CD14-positive monocyte (primary cell): Measurements from ENCODE around the gene SPSB4. TPM values are rescaled to one million over a fixed set of nuclear protein-coding genes. Genes with fewer than 3 reads are reported as not detected.

Experiments
- DNase-seq, 3 donors: peaks; one replicate each; pipeline ENCODE4 v3.0.0-alpha.2; 2011 to 2022
- H2AFZ ChIP-seq: 2 replicates; pipeline ENCODE4 v1.6.0; 2012; ENCODE audit warnings: mild to moderate bottlenecking, low read depth, low read length, inconsistent platforms; ENCODE audit not compliant: insufficient read depth, poor library complexity, severe bottlenecking
- H3K27ac ChIP-seq, 2 donors: 1 replicate in 1 of 2; 2 replicates in 1 of 2; pipeline ENCODE4 v1.5.1; 2012 to 2013; ENCODE audit warnings: low read length in 2 of 2, control low read depth in 1 of 2, inconsistent platforms in 1 of 2, low read depth in 1 of 2, mild to moderate bottlenecking in 1 of 2
- H3K27me3 ChIP-seq, 2 donors: one replicate each; pipeline versions ENCODE4 v1.6.0 to v1.6.1; 2011 to 2013; ENCODE audit warnings: low read length in 2 of 2; ENCODE audit not compliant: control insufficient read depth in 2 of 2, insufficient read depth in 2 of 2
- H3K36me3 ChIP-seq, 2 donors: replicated peaks in 1 of 2; 1 replicate in 1 of 2; 2 replicates in 1 of 2; pipeline versions ENCODE4 v1.5.1 to v1.6.1; 2012 to 2013; ENCODE audit warnings: low read length in 2 of 2, control low read depth in 1 of 2, inconsistent platforms in 1 of 2, mild to moderate bottlenecking in 1 of 2; ENCODE audit not compliant: insufficient read depth in 2 of 2, control insufficient read depth in 1 of 2
- H3K4me1 ChIP-seq, 2 donors: 1 replicate in 1 of 2; 2 replicates in 1 of 2; pipeline versions ENCODE4 v1.5.1 to v1.6.1; 2012 to 2013; ENCODE audit warnings: low read length in 2 of 2, control low read depth in 1 of 2, inconsistent platforms in 1 of 2, mild to moderate bottlenecking in 1 of 2, moderate library complexity in 1 of 2; ENCODE audit not compliant: insufficient read depth in 2 of 2, control insufficient read depth in 1 of 2
- H3K4me2 ChIP-seq: replicated peaks from 2 replicates; pipeline ENCODE3; 2012; ENCODE audit warnings: low read length, moderate library complexity, mild to moderate bottlenecking; ENCODE audit not compliant: poor library complexity, severe bottlenecking; ENCODE audit errors: extremely low read depth
- H3K4me3 ChIP-seq, 3 experiments: fragments of 200-600 bp in 1 of 3; sonication (generic) in 1 of 3; replicated peaks in 1 of 3; 1 replicate in 2 of 3; 2 replicates in 1 of 3; pipeline ENCODE4 v1.5.1; 2011 to 2013; ENCODE audit warnings: low read length in 3 of 3, mild to moderate bottlenecking in 3 of 3, control low read depth in 2 of 3, low read depth in 2 of 3, inconsistent platforms in 1 of 3, moderate library complexity in 1 of 3
- H3K79me2 ChIP-seq: 2 replicates; pipeline ENCODE4 v1.6.0; 2012; ENCODE audit warnings: mild to moderate bottlenecking, control low read depth, inconsistent platforms, low read length, moderate library complexity; ENCODE audit not compliant: insufficient read depth
- H3K9ac ChIP-seq: 2 replicates; pipeline ENCODE4 v1.6.0; 2017; ENCODE audit warnings: low read length, mild to moderate bottlenecking; ENCODE audit not compliant: insufficient read depth, poor library complexity, severe bottlenecking
- H3K9me3 ChIP-seq, 2 donors: replicated peaks in 1 of 2; 1 replicate in 1 of 2; 2 replicates in 1 of 2; pipeline versions ENCODE4 v1.5.1 to v1.6.1; 2012 to 2013; ENCODE audit warnings: low read length in 2 of 2, control low read depth in 1 of 2; ENCODE audit not compliant: control insufficient read depth in 1 of 2, insufficient read depth in 1 of 2
- H4K20me1 ChIP-seq: 2 replicates; pipeline ENCODE4 v1.6.0; 2012; ENCODE audit warnings: mild to moderate bottlenecking, low read length, control low read depth, moderate library complexity; ENCODE audit not compliant: insufficient read depth
- H3K27ac Mint-ChIP-seq, 7 donors: one replicate each; pipeline ENCODE4 v1.8.0; 2020; ENCODE audit warnings: mild to moderate bottlenecking in 7 of 7, mixed read lengths in 7 of 7, moderate library complexity in 6 of 7, inconsistent platforms in 2 of 7
- H3K27me3 Mint-ChIP-seq, 3 donors: one replicate each; pipeline ENCODE4 v1.8.0; 2021 to 2022; ENCODE audit warnings: low read depth in 3 of 3, mild to moderate bottlenecking in 3 of 3, mixed read lengths in 3 of 3, moderate library complexity in 3 of 3, inconsistent platforms in 1 of 3
- H3K36me3 Mint-ChIP-seq, 2 donors: one replicate each; pipeline ENCODE4 v1.8.0; 2020; ENCODE audit warnings: mixed read lengths in 2 of 2, inconsistent platforms in 1 of 2, mild to moderate bottlenecking in 1 of 2
- H3K4me1 Mint-ChIP-seq: one replicate; pipeline ENCODE4 v1.8.0; 2020; ENCODE audit warnings: mild to moderate bottlenecking, mixed read lengths
- H3K4me3 Mint-ChIP-seq, 2 donors: one replicate each; pipeline ENCODE4 v1.8.0; 2020; ENCODE audit warnings: mild to moderate bottlenecking in 2 of 2, mixed read lengths in 2 of 2, moderate library complexity in 1 of 2
- H3K9me3 Mint-ChIP-seq, 7 donors: one replicate each; pipeline ENCODE4 v1.8.0; 2020 to 2022; ENCODE audit warnings: mixed read lengths in 7 of 7, mild to moderate bottlenecking in 6 of 7, moderate library complexity in 6 of 7, inconsistent platforms in 2 of 7
- CTCF ChIP-seq: fragments of 200-600 bp; IDR thresholded peaks from one replicate; pipeline ENCODE4 v1.8.0; 2022; ENCODE audit warnings: antibody characterized with exemption, mild to moderate bottlenecking
- WGBS: methylation state at CpG from one replicate; pipeline ENCODE4 v1.1.5; 2013; ENCODE audit warnings: missing lambda C conversion rate; ENCODE audit not compliant: insufficient coverage; 5-methylcytosine and 5-hydroxymethylcytosine counted together
- intact Hi-C, 2 donors: fragments of 100-400 bp; cut with micrococcal nuclease; formaldehyde crosslinking; loops; one replicate each; pipeline versions ENCODE4 v1.15.0 to v1.15.1; 2023
- polyA plus RNA-seq, 3 donors: library from polyadenylated mRNA; depleted of rRNA in 1 of 3; unstranded in 2 of 3; stranded (reverse) in 1 of 3; fragments of 300-500 nt in 2 of 3; fragments of >200 nt in 1 of 3; fragmentation: Illumina TruSeq in 2 of 3; gene quantifications; 1 replicate in 2 of 3; 2 replicates in 1 of 3; pipeline ENCODE4 v1.2.3, GENCODE V29; 2012 to 2021

SPSB4 gene
- polyA plus RNA-seq, 3 donors: not detected

- no peak overlapping the region for H3K4me3 Mint-ChIP-seq
- H3K9ac ChIP-seq: no peak overlapping the region
These were observed 29.3 kb downstream of the SPSB4 start for GRCh38 chr3:141080431-141080830.

GRCh38 chr3:141081141-141081795 is 30.1 kb downstream of the SPSB4 start:
- Histone ChIP-seq H3K4me3 (no peak overlapping the region), H3K27ac (no peak overlapping the region), H2AFZ (no peak overlapping the region), H3K27me3 (no peaks in the 10 kb centered on the region), H3K4me1 (peaks cover 11 to 14% of the 10 kb centered on the region in 2 donors), H4K20me1 (no peaks in the 10 kb centered on the region), H3K36me3 (no peaks in the 10 kb centered on the region), H3K4me2 (no peak overlapping the region), H3K9me3 (no peaks in the 10 kb centered on the region), H3K79me2 (no peaks in the 10 kb centered on the region), H3K9ac (no peak overlapping the region)
- DNase-seq: no peak
- Mint-ChIP-seq H3K4me3 (no peak overlapping the region), H3K4me1 (peaks cover 12% of the 10 kb centered on the region), H3K9me3 (no peaks in the 10 kb centered on the region), H3K27me3 (peaks cover 0 to 9% (median 2%) of the 10 kb centered on the region in 3 donors), H3K36me3 (no peaks in the 10 kb centered on the region), H3K27ac (no peak overlapping the region)
- TF ChIP-seq CTCF: no peak
- WGBS: 94% methylated on average over 10 of the region's 10 CpGs
- intact Hi-C loops: no loop called here

More at GRCh38 chr3:141080431-141080830, 29.3 kb downstream of the SPSB4 start:
- H3K4me2 ChIP-seq: no peak overlapping the region
- Mint-ChIP-seq H3K27ac (no peak overlapping the region), H3K27me3 (peaks cover 0 to 9% (median 0%) of the 10 kb centered on the region in 3 donors), H3K4me1 (peaks cover 17% of the 10 kb centered on the region), H3K36me3 (no peaks in the 10 kb centered on the region), H3K9me3 (no peaks in the 10 kb centered on the region)
- 80% methylated on average over 3 of the region's 3 CpGs for WGBS
- no peak for TF ChIP-seq CTCF
- no peak overlapping the region for H2AFZ ChIP-seq
- H3K4me1 ChIP-seq: peaks cover 17 to 18% of the 10 kb centered on the region in 2 donors
- no peaks in the 10 kb centered on the region for H3K36me3 ChIP-seq
- H3K27me3 ChIP-seq: no peaks in the 10 kb centered on the region
- H4K20me1 ChIP-seq: no peaks in the 10 kb centered on the region
- H3K27ac ChIP-seq: no peak overlapping the region
- H3K9me3 ChIP-seq: no peaks in the 10 kb centered on the region
- intact Hi-C loops: no loop called here
- no peak overlapping the region for H3K4me3 ChIP-seq
- no peak for DNase-seq
- H3K79me2 ChIP-seq: no peaks in the 10 kb centered on the region
